PC-3 (cell line): ENCODE data around the gene CLUH.

Experiments
- EZH2 ChIP-seq: fragments of 300-600 bp; sonication (generic); IDR thresholded peaks from one replicate; pipeline ENCODE4 v1.6.1; 2017; ENCODE audit warnings: antibody characterized with exemption, mild to moderate bottlenecking, low read length; ENCODE audit not compliant: unreplicated experiment
- EZH2phosphoT487 ChIP-seq: fragments of 300-600 bp; sonication (generic); IDR thresholded peaks from 2 replicates; pipeline ENCODE4 v1.6.1; 2018; ENCODE audit warnings: mild to moderate bottlenecking, antibody characterized with exemption, low read length, borderline replicate concordance
- TF ChIP-seq, protein P1 (sequence below): fragments of 300-600 bp; sonication (generic); conservative IDR thresholded peaks from 2 replicates; pipeline ENCODE4 v1.5.1; 2017; ENCODE audit warnings: antibody characterized with exemption, low read depth, mild to moderate bottlenecking, low read length

DNA sequence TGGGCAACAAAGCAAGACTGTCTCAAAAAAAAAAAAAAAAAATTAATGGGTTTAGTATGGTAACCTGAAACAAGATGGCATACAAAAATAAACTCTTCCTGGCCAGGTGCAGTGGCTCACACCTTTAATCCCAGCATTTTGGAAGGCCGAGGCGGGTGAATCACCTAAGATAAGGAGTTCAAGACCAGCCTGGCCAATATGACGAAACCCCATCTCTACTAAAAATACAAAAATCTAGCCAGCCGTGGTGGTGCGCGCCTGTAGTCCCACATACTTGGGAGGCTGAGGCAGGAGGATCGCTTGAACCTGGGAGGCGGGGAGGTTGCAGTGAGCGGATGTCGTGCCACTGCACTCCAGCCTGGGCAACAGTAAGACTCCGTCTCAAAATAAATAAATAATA, 62.4 kb downstream of the CLUH start:
- TF ChIP-seq EZH2phosphoT487 (no peak), EZH2 (no peak)
- TF ChIP-seq, protein P1, sequence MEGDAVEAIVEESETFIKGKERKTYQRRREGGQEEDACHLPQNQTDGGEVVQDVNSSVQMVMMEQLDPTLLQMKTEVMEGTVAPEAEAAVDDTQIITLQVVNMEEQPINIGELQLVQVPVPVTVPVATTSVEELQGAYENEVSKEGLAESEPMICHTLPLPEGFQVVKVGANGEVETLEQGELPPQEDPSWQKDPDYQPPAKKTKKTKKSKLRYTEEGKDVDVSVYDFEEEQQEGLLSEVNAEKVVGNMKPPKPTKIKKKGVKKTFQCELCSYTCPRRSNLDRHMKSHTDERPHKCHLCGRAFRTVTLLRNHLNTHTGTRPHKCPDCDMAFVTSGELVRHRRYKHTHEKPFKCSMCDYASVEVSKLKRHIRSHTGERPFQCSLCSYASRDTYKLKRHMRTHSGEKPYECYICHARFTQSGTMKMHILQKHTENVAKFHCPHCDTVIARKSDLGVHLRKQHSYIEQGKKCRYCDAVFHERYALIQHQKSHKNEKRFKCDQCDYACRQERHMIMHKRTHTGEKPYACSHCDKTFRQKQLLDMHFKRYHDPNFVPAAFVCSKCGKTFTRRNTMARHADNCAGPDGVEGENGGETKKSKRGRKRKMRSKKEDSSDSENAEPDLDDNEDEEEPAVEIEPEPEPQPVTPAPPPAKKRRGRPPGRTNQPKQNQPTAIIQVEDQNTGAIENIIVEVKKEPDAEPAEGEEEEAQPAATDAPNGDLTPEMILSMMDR, result no peak
